Measurements from ENCODE around the gene CCDC149.

The CCDC149 gene

GRCh38 chr4:24799196-24799543 lies 113.7 kb downstream of the CCDC149 start:
- DNase-seq: no peak

- DNase-seq: no peak
Observed at GRCh38 chr4:24798036-24798610, 114.7 kb downstream of the CCDC149 start.

- DNase-seq: no peak
Observed at GRCh38 chr4:24796620-24797019, 116.2 kb downstream of the CCDC149 start.

- DNase-seq: no peak
Observed at GRCh38 chr4:24795666-24796381, 117.0 kb downstream of the CCDC149 start.

- DNase-seq: no peak
Observed at GRCh38 chr4:24794916-24795665, 117.8 kb downstream of the CCDC149 start, which contains the start of gene SOD3. SOD3 (plus strand) TSS chr4:24795573; CDS start chr4:24799522, 3,949 bp downstream.

DNA sequence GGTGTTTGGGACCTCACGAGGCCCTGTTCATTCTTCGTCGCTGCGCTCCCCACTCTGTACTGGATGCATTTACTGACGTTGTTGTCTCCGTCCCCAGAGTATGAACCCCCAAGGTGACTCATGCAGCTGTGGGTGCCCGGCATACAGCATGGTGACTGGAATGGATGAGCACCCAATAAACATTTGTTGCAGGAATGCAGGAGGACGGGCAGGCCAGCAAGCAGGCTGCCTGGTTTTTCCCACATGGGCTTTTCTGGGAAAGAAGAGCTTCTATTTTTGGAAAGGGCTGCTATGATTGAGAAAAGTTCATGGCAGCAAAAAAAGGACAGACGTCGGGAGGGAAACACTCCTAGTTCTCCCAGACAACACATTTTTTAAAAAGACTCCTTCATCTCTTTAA lies 118.4 kb downstream of the CCDC149 start:
- DNase-seq: no peak

- DNase-seq: no peak
Observed at GRCh38 chr4:24794051-24794450, 118.8 kb downstream of the CCDC149 start.

GRCh38 chr4:24793219-24794005 lies 119.4 kb downstream of the CCDC149 start:
- DNase-seq: no peak

GRCh38 chr4:24792552-24792951 lies 120.3 kb downstream of the CCDC149 start:
- no peak for DNase-seq

GRCh38 chr4:24791043-24791442 lies 121.8 kb downstream of the CCDC149 start:
- DNase-seq: no peak

GRCh38 chr4:24783506-24783905 lies 129.3 kb downstream of the CCDC149 start:
- DNase-seq: no peak

DNA sequence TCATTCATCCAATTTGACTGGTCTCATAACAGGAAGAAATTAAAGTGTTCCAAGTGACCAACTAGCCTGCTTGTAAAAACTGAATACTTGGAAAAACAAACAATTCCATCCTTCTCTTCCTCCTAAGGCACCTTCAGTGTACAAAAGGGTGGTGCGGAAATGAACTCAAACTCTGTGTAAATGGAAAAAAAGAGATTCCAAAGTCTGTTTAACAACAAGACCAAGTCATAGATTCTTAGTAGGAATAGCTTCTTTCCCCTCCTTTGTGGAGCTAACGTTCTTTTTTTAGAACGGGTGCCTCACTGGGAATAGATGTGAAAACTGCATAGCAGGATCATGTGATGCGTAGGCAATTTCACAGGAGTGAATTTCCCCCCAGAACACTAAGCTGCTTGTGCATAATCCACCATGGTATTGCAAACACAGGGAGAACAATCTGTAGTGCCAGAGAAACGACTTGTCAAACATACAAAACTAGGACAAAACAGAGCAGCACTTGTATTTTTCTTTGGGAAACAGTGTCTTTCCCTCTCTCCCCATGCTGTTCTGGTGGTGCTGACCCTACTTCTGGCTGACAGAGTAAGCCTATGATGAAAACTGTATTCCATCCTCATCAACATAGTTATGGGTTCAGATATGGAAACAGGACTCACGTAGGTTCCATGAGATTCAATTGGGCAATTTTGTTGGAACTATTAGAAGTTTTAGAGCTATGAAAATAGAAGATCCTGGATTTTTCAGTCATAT lies 130.7 kb downstream of the CCDC149 start:
- no peak for DNase-seq

DNA sequence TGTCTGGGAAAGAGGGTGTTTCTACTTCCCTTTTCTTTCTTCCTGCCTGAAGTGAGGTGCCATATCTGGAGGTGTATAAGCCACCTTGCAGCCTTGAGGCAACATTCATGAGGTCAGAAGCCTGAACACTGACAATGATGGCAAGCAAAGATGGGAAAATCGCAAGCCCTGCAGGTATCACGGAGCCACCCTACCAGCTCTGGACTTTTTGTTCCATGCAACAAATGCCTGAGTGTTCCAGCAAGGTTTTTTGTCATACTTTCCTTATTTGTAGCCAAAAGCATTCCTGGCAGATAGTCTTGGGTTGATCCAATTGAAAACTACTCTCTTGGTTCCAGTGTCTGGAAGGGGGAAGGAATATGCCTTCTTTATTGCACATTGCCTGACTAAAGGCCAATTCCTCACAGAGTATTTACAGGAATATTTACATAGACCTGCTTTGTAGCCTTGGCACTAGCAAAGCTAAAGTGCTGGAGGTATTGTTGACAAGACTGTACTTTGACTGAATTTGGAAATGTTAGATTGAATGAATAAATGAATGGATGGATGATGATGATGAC lies 131.8 kb downstream of the CCDC149 start:
- DNase-seq: no peak

DNA sequence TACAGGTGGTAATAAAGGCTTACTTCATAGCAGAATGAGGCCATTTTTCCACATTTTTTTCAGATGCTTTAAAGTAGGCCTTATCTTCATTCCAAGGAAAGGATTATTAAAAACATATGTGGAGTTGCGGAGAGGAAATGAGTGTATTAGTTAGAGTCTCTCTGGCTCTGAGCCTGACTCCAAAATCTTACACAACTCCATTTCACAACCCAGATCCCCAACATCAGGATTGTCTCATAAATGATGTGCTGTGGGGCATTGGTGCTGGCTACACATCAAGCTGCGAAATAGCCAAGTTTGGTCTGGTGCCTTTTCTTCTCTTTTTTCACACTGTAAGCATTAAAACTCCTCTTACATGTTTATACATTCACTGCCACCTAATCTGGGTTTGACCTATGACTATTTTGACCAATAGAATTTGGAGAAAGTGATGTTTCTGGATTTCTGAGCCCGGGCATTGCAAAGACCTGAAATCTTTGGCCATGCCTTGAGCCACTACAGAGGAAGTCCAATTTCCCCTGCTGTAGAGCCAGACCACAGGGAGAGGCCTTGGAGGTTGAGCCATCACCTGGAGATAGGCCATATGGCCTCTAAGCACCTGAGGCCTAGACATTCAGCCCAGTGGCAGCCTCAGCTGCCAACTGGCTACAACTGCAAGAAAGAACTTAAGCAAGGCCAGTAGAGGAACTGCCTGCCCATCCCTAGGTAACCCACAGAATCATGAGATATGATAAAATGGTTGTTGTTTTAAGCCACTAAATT lies 134.2 kb downstream of the CCDC149 start:
- no peak for DNase-seq

GRCh38 chr4:24777536-24778463 lies 135.0 kb downstream of the CCDC149 start:
- no peak for DNase-seq

DNA sequence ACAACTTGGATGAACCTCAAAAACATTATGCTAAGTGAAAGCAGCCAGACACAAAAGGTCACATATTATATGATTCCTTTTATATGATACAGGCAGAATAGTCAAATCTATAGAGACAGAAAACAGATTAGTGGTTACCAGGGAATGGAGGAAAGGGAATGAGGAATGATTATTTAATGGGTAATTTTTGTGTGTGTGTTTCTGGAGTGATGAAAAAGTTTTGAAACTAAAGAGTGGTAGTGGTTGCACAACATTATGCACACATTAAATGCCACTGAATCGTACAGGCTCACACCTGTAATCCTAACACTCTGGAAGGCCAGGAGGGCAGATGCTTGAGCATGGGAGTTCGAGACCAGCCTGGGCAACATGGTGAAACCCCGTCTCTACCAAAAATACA lies 137.1 kb downstream of the CCDC149 start:
- no peak for DNase-seq

DNA sequence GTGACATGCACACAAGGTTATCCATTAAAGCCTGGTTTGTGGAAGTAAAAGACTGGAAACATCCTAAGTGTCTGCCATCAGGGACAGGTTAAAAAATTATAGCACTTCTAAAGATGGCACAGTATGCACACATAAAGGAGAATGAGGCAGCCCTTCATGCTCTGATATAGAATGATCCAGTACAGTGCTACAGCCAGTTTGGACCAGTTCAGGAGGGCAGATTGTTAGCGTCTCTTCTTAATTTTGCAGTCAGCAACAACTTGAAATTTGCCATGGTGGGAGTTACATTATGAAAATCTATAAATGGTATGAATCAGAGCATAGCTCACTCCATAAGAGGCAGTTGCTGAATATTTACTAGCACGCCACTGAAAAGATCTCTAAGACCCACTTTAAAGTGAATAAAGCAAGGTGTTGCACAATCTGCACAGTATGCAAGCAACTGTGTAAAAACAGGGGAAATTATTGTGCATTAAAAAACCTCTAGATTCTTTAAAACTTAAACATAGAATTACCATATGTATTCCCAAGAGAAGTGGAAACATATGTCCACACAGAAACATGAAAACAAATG lies 137.7 kb downstream of the CCDC149 start:
- DNase-seq: no peak

GRCh38 chr4:24774452-24774851 lies 138.4 kb downstream of the CCDC149 start:
- no peak for DNase-seq

- DNase-seq: no peak
Observed at GRCh38 chr4:24772952-24773351, 139.9 kb downstream of the CCDC149 start.
